GM12878 (cell line): Measurements from ENCODE around the gene LTB4R2. TPM values are rescaled to one million over a fixed set of nuclear protein-coding genes. Genes with fewer than 3 reads are reported as not detected.
A peak's percentile ranks its signal among the peaks of the same experiment; 100 is the strongest.

Experiments
- ATAC-seq: fragments of 200-7000 bp; cut with Tn5 transposase; 3 replicates; pipeline ENCODE4 v1.9.1; 2020; ENCODE audit warnings: mild to moderate bottlenecking, moderate library complexity
- BruUV-seq: library from RNA; stranded (reverse); fragments of 400-500 nt; replicated peaks from 2 replicates; lab custom pipeline; 2021; lab: Mats Ljungman, UMichigan
- CTCF ChIA-PET: fragments of 300-600 bp; sonication (Branson Sonifier 250); formaldehyde crosslinking; extraction: SDS; loops from one replicate; lab custom pipeline; 2021; ENCODE audit warnings: inconsistent platforms; lab: Yijun Ruan, JAX
- POLR2A ChIA-PET: fragments of 350-600 bp; formaldehyde crosslinking; extraction: SDS; loops from one replicate; lab custom pipeline; 2021; ENCODE audit warnings: inconsistent platforms; lab: Charles Lee
- RAD21 ChIA-PET: fragments of 300-600 bp; sonication (Branson Sonifier 250); formaldehyde crosslinking; loops from one replicate; lab custom pipeline; 2023; ENCODE audit warnings: antibody characterized with exemption; ENCODE audit not compliant: unreplicated experiment; lab: Charles Lee
- SMC1A ChIA-PET: fragments of 300-600 bp; sonication (Branson Sonifier 250); formaldehyde crosslinking; loops from one replicate; lab custom pipeline; 2023; ENCODE audit not compliant: unreplicated experiment, uncharacterized antibody; lab: Charles Lee
- DNase-seq: peaks from one replicate; pipeline ENCODE4 v3.0.0-alpha.2; 2011; ENCODE audit warnings: low read depth, low spot score
- FAIRE-seq: peaks from 3 replicates; lab custom pipeline; 2011; peaks lifted over from hg19 to GRCh38; lab: Jason Lieb, UNC
- H2AFZ ChIP-seq: 2 replicates; pipeline ENCODE4 v1.6.0; 2011; ENCODE audit warnings: low read depth, low read length, control low read depth; ENCODE audit not compliant: control insufficient read depth
- H3K27ac ChIP-seq: 2 replicates; pipeline ENCODE4 v1.5.1; 2011; ENCODE audit warnings: control low read depth; ENCODE audit not compliant: control insufficient read depth, insufficient read depth
- H3K27me3 ChIP-seq, 2 experiments: replicated peaks in 1 of 2; 2 replicates each; pipeline versions ENCODE4 v1.6.0 to v1.6.1; 2011; ENCODE audit warnings: low read length in 1 of 2; ENCODE audit not compliant: control insufficient read depth in 2 of 2, insufficient read depth in 2 of 2
- H3K36me3 ChIP-seq, 2 experiments: 2 replicates each; pipeline ENCODE4 v1.5.1; 2011; ENCODE audit warnings: low read length in 1 of 2; ENCODE audit not compliant: control insufficient read depth in 2 of 2, insufficient read depth in 2 of 2
- H3K4me1 ChIP-seq: 2 replicates; pipeline ENCODE4 v1.6.1; 2011; ENCODE audit warnings: mild to moderate bottlenecking, low read length, moderate library complexity, mixed read lengths; ENCODE audit not compliant: control insufficient read depth, insufficient read depth
- H3K4me2 ChIP-seq: 2 replicates; pipeline ENCODE4 v1.6.0; 2011; ENCODE audit warnings: control low read depth; ENCODE audit not compliant: control insufficient read depth, insufficient read depth
- H3K4me3 ChIP-seq: fragments of 200-600 bp; sonication (generic); 2 replicates; pipeline ENCODE4 v1.5.1; 2016
- H3K79me2 ChIP-seq: 2 replicates; pipeline ENCODE4 v1.6.0; 2011; ENCODE audit warnings: low read length; ENCODE audit not compliant: control insufficient read depth, insufficient read depth
- H3K9ac ChIP-seq: 2 replicates; pipeline ENCODE4 v1.8.0; 2011; ENCODE audit warnings: low read length, control low read depth, mixed read lengths; ENCODE audit not compliant: control insufficient read depth, insufficient read depth
- H3K9me3 ChIP-seq: replicated peaks from 3 replicates; pipeline ENCODE4 v1.5.1; 2011; ENCODE audit warnings: mild to moderate bottlenecking, low read length; ENCODE audit not compliant: control insufficient read depth, insufficient read depth
- H4K20me1 ChIP-seq: 2 replicates; pipeline ENCODE4 v1.6.0; 2011; ENCODE audit not compliant: control insufficient read depth, insufficient read depth
- ASH2L ChIP-seq: fragments of 300-600, 200-600 bp; sonication (generic); IDR thresholded peaks from 2 replicates; pipeline ENCODE4 v1.6.1; 2017; ENCODE audit warnings: low read depth, mild to moderate bottlenecking, borderline replicate concordance
- BHLHE40 ChIP-seq, 2 experiments: fragments of 450-650 bp in 1 of 2; IDR thresholded peaks; 2 replicates each; pipeline ENCODE4 v1.6.1; 2011 to 2017; ENCODE audit warnings: low read depth in 2 of 2, borderline replicate concordance in 1 of 2, improper control_type of control experiment in 1 of 2, low read length in 1 of 2, mild to moderate bottlenecking in 1 of 2
- BRCA1 ChIP-seq: IDR thresholded peaks from 2 replicates; pipeline ENCODE4 v1.6.1; 2011; ENCODE audit warnings: low read depth, low read length, improper control_type of control experiment
- PBX3 ChIP-seq: IDR thresholded peaks from 2 replicates; pipeline ENCODE4 v1.6.1; 2011; ENCODE audit warnings: mild to moderate bottlenecking, low read depth, low read length, moderate library complexity; ENCODE audit not compliant: insufficient replicate concordance
- RAD51 ChIP-seq: fragments of 450-650 bp; IDR thresholded peaks from 2 replicates; pipeline ENCODE4 v1.6.1; 2016; ENCODE audit warnings: moderate library complexity, mild to moderate bottlenecking, inconsistent platforms
- SKIL ChIP-seq: fragments of 450-650 bp; IDR thresholded peaks from 2 replicates; pipeline ENCODE4 v1.6.1; 2017; ENCODE audit warnings: mild to moderate bottlenecking, low read depth, inconsistent platforms; ENCODE audit not compliant: poor library complexity, severe bottlenecking
- TAF1 ChIP-seq: IDR thresholded peaks from 2 replicates; pipeline ENCODE4 v1.6.1; 2011; ENCODE audit warnings: mild to moderate bottlenecking, low read depth, low read length, borderline replicate concordance
- TBL1XR1 ChIP-seq: IDR thresholded peaks from 2 replicates; pipeline ENCODE4 v1.6.1; 2012; ENCODE audit warnings: low read depth, low read length, improper control_type of control experiment
- TCF12 ChIP-seq: IDR thresholded peaks from 2 replicates; pipeline ENCODE4 v1.6.1; 2011; ENCODE audit warnings: low read depth, mild to moderate bottlenecking, low read length
- YY1 ChIP-seq: IDR thresholded peaks from 2 replicates; pipeline ENCODE4 v1.6.1; 2011; ENCODE audit warnings: low read depth, mild to moderate bottlenecking, low read length
- ZBTB33 ChIP-seq: fragments of 450-650 bp; IDR thresholded peaks from 2 replicates; pipeline ENCODE4 v1.6.1; 2017; ENCODE audit warnings: mild to moderate bottlenecking
- ZNF622 ChIP-seq: fragments of 450-650 bp; IDR thresholded peaks from 2 replicates; pipeline ENCODE4 v1.6.1; 2017; ENCODE audit warnings: mild to moderate bottlenecking, inconsistent platforms
- ZSCAN29 ChIP-seq: fragments of 450-650 bp; IDR thresholded peaks from 2 replicates; pipeline ENCODE4 v1.6.1; 2017; ENCODE audit warnings: mild to moderate bottlenecking, moderate library complexity
- WGBS: methylation state at CpG from one replicate; pipeline ENCODE4 v1.1.6; 2016; ENCODE audit warnings: low lambda C conversion rate; ENCODE audit not compliant: insufficient replicate concordance, insufficient coverage; ENCODE audit errors: missing lambda C conversion rate; 5-methylcytosine and 5-hydroxymethylcytosine counted together
- in situ Hi-C: fragments of 300-500 bp; cut with MboI; formaldehyde crosslinking; loops from 9 replicates; pipeline ENCODE4 v1.14.3; 2018; ENCODE audit warnings: mixed read lengths
- intact Hi-C: fragments of 100-400 bp; cut with micrococcal nuclease; formaldehyde crosslinking; loops from one replicate; pipeline ENCODE4 v1.14.2; 2022; ENCODE audit not compliant: unreplicated experiment
- polyA plus RNA-seq, 11 experiments: library from polyadenylated mRNA; depleted of rRNA in 4 of 11; unstranded in 6 of 11; stranded (reverse) in 5 of 11; fragments of >200 nt; fragmentation: Nextera tagmentation in 4 of 11; fragmentation: Illumina TruSeq in 1 of 11; extraction: Ambion mirVana in 4 of 11; extraction: Trizol in 1 of 11; gene quantifications; 1 replicate in 1 of 11; 2 replicates in 10 of 11; pipeline versions ENCODE4 v1.2.1 to v1.2.3, GENCODE V29; 2011 to 2016; ENCODE audit warnings: inconsistent platforms in 2 of 11, missing spikeins in 2 of 11, low read depth in 1 of 11
- total RNA-seq, 4 experiments: library from RNA; depleted of rRNA in 3 of 4; stranded (reverse); fragments of >200 nt in 3 of 4; fragmentation: Illumina TruSeq in 1 of 4; extraction: Trizol in 1 of 4; gene quantifications; 2 replicates each; pipeline versions ENCODE4 v1.2.1 to v1.2.3, GENCODE V29; 2013 to 2021

LTB4R2 gene
- total and polyA plus RNA-seq, 10 of the 15 experiments (the other 5 are each of a cell fraction or from before 2014, with no cell fraction given) = 0.06 to 16.0 (median 2.6) TPM

- TF ChIP-seq ZBTB33 = no peak
- TF ChIP-seq TAF1 = no peak
- TF ChIP-seq ASH2L = no peak
- no peak for TF ChIP-seq YY1
- TF ChIP-seq ZSCAN29 = no peak
- TF ChIP-seq RAD51 = no peak
- no peak for TF ChIP-seq TCF12
- TF ChIP-seq TBL1XR1 = no peak
- no peak for TF ChIP-seq ZNF622
Observed at GRCh38 chr14:24342889-24343288, 32.9 kb downstream of the LTB4R2 start (continued).

- no peak overlapping the region for H2AFZ ChIP-seq
- CTCF ChIA-PET = interaction anchor here (1.0 to 4.5 kb wide), 7 partner anchors 10 to 88 kb away, joined by 3 to 39 read pairs (median 4); partner anchors contain the start of genes CBLN3 and KHNYN
- RAD21 ChIA-PET = interaction anchor here (0.9 to 1.7 kb wide), 5 partner anchors 11 to 98 kb away, joined by 3 to 4 read pairs (median 3); no protein-coding TSS in a partner anchor
- no peak overlapping the region for H3K4me3 ChIP-seq
- TF ChIP-seq SKIL (peak; percentile 41), BHLHE40 (IDR thresholded peaks at IDR 0.05; ENCODE audit: borderline replicate concordance in 1 of 2, low read depth in 2 of 2, low read length in 1 of 2) (no peak), BRCA1 (no peak), PBX3 (no peak)
- H3K4me1 ChIP-seq = peaks cover 2% of the 10 kb centered on the region; the same call in 1 of the 2 replicates
- H3K4me2 ChIP-seq = no peak overlapping the region
- H3K9me3 ChIP-seq = no peaks in the 10 kb centered on the region
- in situ Hi-C loops = no loop called here
- H4K20me1 ChIP-seq = no peaks in the 10 kb centered on the region
- intact Hi-C loops = no loop called here
- WGBS = 40% methylated on average over 7 of the region's 7 CpGs
- ATAC-seq = no peak
- H3K36me3 ChIP-seq = no peaks in the 10 kb centered on the region
- no peak for DNase-seq
- BruUV-seq = no TSS peak
- no peak overlapping the region for H3K27ac ChIP-seq
- POLR2A ChIA-PET = no interaction called here
- no peaks in the 10 kb centered on the region for H3K79me2 ChIP-seq
- no peaks in the 10 kb centered on the region; a peak in 1 of 4 replicates for H3K27me3 ChIP-seq
- FAIRE-seq = no peak
- no peak overlapping the region for H3K9ac ChIP-seq
- SMC1A ChIA-PET = interaction anchor here (1.9 kb wide), 1 partner anchor 88 kb away, joined by 5 read pairs; no protein-coding TSS in a partner anchor
Observed at GRCh38 chr14:24343795-24344660, 34.1 kb downstream of the LTB4R2 start.
